Smooth muscle cell (in vitro differentiated cells): ENCODE measurements around the gene PIEZO1. TPM values are rescaled to one million over a fixed set of nuclear protein-coding genes. Genes with fewer than 3 reads are reported as not detected.

ENCODE experiments used
- DNase-seq: peaks from one replicate; lab custom pipeline; 2025; ENCODE audit not compliant: unreplicated experiment; lab: John Stamatoyannopoulos, UW
- H2AFZ ChIP-seq: fragments of 200-600 bp; sonication (generic); 2 replicates; pipeline ENCODE4 v1.6.0; 2016; ENCODE audit warnings: antibody characterized with exemption, low read depth, mild to moderate bottlenecking
- H3F3A ChIP-seq: fragments of 200-600 bp; sonication (generic); 2 replicates; pipeline ENCODE4 v1.6.0; 2017; ENCODE audit warnings: antibody characterized with exemption, low read depth
- H3K27ac ChIP-seq: fragments of 200-600 bp; sonication (generic); 2 replicates; pipeline ENCODE4 v1.5.1; 2016; ENCODE audit warnings: low read depth, mild to moderate bottlenecking
- H3K27me3 ChIP-seq: fragments of 200-600 bp; sonication (generic); 2 replicates; pipeline ENCODE4 v1.6.1; 2016; ENCODE audit warnings: low read depth, mild to moderate bottlenecking
- H3K36me3 ChIP-seq: fragments of 200-600 bp; sonication (generic); 2 replicates; pipeline ENCODE4 v1.5.1; 2016; ENCODE audit warnings: low read depth
- H3K4me1 ChIP-seq: fragments of 200-600 bp; sonication (generic); 2 replicates; pipeline ENCODE4 v1.5.1; 2016; ENCODE audit warnings: low read depth
- H3K4me2 ChIP-seq: fragments of 200-600 bp; sonication (generic); 2 replicates; pipeline ENCODE4 v1.6.0; 2016; ENCODE audit warnings: mild to moderate bottlenecking
- H3K4me3 ChIP-seq: fragments of 200-600 bp; sonication (generic); 2 replicates; pipeline ENCODE4 v1.5.1; 2016; ENCODE audit warnings: mild to moderate bottlenecking
- H3K79me2 ChIP-seq: fragments of 200-600 bp; sonication (generic); 2 replicates; pipeline ENCODE4 v1.6.0; 2016; ENCODE audit warnings: low read depth, mild to moderate bottlenecking
- H3K9ac ChIP-seq: fragments of 200-600 bp; sonication (generic); 2 replicates; pipeline ENCODE4 v1.6.0; 2016; ENCODE audit warnings: low read depth
- H3K9me3 ChIP-seq: fragments of 200-600 bp; sonication (generic); replicated peaks from 2 replicates; pipeline ENCODE4 v1.5.1; 2016; ENCODE audit warnings: low read depth
- H4K20me1 ChIP-seq: fragments of 200-600 bp; sonication (generic); 2 replicates; pipeline ENCODE4 v1.6.0; 2016; ENCODE audit warnings: low read depth
- WGBS: methylation state at CpG from one replicate; pipeline ENCODE4 v1.1.7; 2016; ENCODE audit warnings: low lambda C conversion rate; 5-methylcytosine and 5-hydroxymethylcytosine counted together
- polyA plus RNA-seq: library from polyadenylated mRNA; unstranded; fragments of >200 nt; fragmentation: Nextera tagmentation; extraction: Ambion mirVana; gene quantifications from 2 replicates; pipeline ENCODE4 v1.2.1, GENCODE V29; 2016
- total RNA-seq: library from RNA; depleted of rRNA; stranded (reverse); fragments of >200 nt; gene quantifications from 2 replicates; pipeline ENCODE4 v1.2.3, GENCODE V29; 2014
- TF ChIP-seq, protein P1 (sequence below): fragments of 200-600 bp; sonication (generic); IDR thresholded peaks from 2 replicates; pipeline ENCODE4 v1.5.1; 2017; ENCODE audit warnings: borderline replicate concordance, mild to moderate bottlenecking, antibody characterized with exemption; ENCODE audit not compliant: insufficient read depth, poor library complexity, severe bottlenecking

Gene PIEZO1
- total and polyA plus RNA-seq, 2 experiments from 2014 or later, result 62.1 to 70.9 TPM

DNA sequence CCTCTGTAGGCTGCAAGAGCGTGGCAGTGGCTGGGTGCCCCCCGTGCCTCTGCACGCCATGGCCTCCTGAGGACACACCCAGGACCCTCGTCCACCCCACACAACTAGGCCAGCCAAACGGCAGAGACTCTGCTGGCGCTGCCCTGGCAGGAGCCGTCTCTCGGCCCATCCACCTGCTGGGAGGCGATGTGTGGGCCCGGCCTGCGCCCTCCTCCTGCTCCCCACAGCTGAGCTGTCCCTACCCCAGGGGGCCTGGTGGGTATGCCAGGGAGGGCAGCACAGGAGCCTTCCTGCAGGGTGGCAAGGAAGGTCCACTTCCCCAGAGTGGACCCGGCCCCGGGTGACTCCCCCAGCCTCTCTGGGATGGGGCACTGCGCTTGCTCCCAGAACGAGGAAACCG, 85.8 kb downstream of the PIEZO1 start:
- Histone ChIP-seq H3K79me2 (no peaks in the 10 kb centered on the region), H3K9ac (no peak overlapping the region), H3K27ac (no peak overlapping the region), H2AFZ (no peak overlapping the region), H3K36me3 (no peaks in the 10 kb centered on the region), H3K4me3 (no peak overlapping the region), H3K4me2 (no peak overlapping the region), H3K4me1 (no peaks in the 10 kb centered on the region), H4K20me1 (no peaks in the 10 kb centered on the region), H3F3A (no peaks in the 10 kb centered on the region), H3K9me3 (no peaks in the 10 kb centered on the region), H3K27me3 (no peaks in the 10 kb centered on the region)
- DNase-seq, result no peak
- TF ChIP-seq, protein P1, sequence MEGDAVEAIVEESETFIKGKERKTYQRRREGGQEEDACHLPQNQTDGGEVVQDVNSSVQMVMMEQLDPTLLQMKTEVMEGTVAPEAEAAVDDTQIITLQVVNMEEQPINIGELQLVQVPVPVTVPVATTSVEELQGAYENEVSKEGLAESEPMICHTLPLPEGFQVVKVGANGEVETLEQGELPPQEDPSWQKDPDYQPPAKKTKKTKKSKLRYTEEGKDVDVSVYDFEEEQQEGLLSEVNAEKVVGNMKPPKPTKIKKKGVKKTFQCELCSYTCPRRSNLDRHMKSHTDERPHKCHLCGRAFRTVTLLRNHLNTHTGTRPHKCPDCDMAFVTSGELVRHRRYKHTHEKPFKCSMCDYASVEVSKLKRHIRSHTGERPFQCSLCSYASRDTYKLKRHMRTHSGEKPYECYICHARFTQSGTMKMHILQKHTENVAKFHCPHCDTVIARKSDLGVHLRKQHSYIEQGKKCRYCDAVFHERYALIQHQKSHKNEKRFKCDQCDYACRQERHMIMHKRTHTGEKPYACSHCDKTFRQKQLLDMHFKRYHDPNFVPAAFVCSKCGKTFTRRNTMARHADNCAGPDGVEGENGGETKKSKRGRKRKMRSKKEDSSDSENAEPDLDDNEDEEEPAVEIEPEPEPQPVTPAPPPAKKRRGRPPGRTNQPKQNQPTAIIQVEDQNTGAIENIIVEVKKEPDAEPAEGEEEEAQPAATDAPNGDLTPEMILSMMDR, result no peak
- 93% methylated on average over 16 of the region's 16 CpGs for WGBS

DNA sequence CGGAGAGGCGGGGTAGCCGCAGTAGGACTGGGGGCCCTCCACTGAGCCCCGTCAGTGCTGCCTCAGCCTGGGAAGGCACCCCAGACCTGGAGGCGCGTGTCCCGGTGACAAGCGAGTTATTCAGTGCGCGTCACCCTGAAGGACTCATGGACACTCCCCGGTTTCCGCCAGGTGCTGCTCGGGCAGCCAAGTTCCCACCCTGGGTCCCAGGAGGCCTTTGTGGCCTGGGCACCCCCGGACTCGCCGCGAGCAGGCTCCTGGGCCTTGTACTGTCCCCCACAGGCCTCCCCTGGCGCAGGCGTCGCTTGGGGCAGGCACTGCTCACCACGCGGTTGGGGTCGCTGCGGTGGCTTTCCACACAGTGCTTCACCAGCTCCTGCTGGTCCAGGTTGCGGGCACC, 86.4 kb downstream of the PIEZO1 start:
- TF ChIP-seq, protein P1, result no peak
- DNase-seq, result no peak
- H3K4me3 ChIP-seq, result no peak overlapping the region
- no peaks in the 10 kb centered on the region for H4K20me1 ChIP-seq
- H3K27ac ChIP-seq, result no peak overlapping the region
- no peaks in the 10 kb centered on the region for H3K79me2 ChIP-seq
- H3K4me1 ChIP-seq, result no peaks in the 10 kb centered on the region
- H3K27me3 ChIP-seq, result no peaks in the 10 kb centered on the region
- H2AFZ ChIP-seq, result no peak overlapping the region
- no peak overlapping the region for H3K4me2 ChIP-seq
- no peaks in the 10 kb centered on the region for H3K9me3 ChIP-seq
- H3K9ac ChIP-seq, result no peak overlapping the region
- 97% methylated on average over 25 of the region's 25 CpGs for WGBS
- no peaks in the 10 kb centered on the region for H3K36me3 ChIP-seq
- H3F3A ChIP-seq, result no peaks in the 10 kb centered on the region

DNA sequence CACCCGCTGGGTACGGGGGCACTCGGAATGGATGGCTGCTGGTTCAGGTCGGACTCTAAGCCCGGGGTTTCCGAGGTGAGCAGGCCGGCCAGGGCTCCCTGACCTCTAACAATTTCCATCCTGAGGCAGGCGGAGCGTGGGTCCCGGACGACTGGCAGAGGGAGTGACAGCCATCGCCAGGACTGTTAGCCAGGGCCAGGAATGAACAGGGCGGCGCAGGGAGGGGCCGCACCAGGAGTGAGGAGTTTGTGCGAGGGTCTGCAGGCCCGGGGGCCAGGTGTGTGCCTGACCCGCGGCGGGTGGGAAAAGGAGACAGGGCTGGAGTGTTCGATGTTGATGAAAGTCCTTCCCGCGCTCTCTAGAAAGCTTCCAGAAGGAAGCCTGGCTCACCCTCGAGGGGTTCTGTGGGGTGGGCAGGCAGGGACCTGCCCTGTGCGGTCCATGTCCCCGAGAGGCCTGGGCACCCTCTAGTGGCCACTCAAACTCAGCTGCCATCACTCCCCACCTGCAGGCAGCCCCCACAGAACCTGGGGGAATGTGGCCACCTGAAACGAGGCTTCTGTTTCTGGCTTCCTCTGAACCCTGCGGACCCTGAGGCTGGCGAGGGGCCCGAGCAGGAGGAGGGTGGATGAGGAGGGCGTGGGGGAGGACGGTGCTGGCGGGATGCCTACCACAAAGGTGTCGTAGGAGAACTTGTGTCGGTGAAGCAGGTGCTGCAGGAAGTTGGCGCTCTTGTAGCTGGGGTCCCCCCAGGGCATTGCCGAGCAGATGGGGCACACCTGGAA, 87.0 kb downstream of the PIEZO1 start:
- Histone ChIP-seq H3K27me3 (no peaks in the 10 kb centered on the region), H3K9me3 (no peaks in the 10 kb centered on the region), H3K79me2 (no peaks in the 10 kb centered on the region), H4K20me1 (no peaks in the 10 kb centered on the region), H3K27ac (no peak overlapping the region), H3K4me3 (no peak overlapping the region), H3K4me2 (no peak overlapping the region), H2AFZ (no peak overlapping the region), H3K4me1 (no peaks in the 10 kb centered on the region), H3F3A (no peaks in the 10 kb centered on the region), H3K9ac (no peak overlapping the region), H3K36me3 (no peaks in the 10 kb centered on the region)
- 95% methylated on average over 33 of the region's 37 CpGs for WGBS
- TF ChIP-seq, protein P1, result peak; percentile 30
- no peak for DNase-seq
